SK-N-SH (cell line): ENCODE results near the gene EMILIN2.

ENCODE experiments used
- CTCF ChIP-seq: fragments of 200-600 bp; sonication (generic); IDR thresholded peaks from 2 replicates; pipeline ENCODE4 v1.6.1; 2017; ENCODE audit warnings: antibody characterized with exemption, mild to moderate bottlenecking, moderate library complexity
- EP300 ChIP-seq, 2 experiments: IDR thresholded peaks; 2 replicates each; pipeline versions ENCODE4 v1.4.0 to v1.6.1; 2012; ENCODE audit warnings: borderline replicate concordance in 1 of 2, low read depth in 1 of 2, low read length in 1 of 2
- EZH2phosphoT487 ChIP-seq: fragments of 200-600 bp; sonication (generic); IDR thresholded peaks from 2 replicates; pipeline ENCODE4 v1.6.1; 2017; ENCODE audit warnings: low read depth, mixed run types, mild to moderate bottlenecking, antibody characterized with exemption, moderate library complexity, borderline replicate concordance
- FOXM1 ChIP-seq: IDR thresholded peaks from 2 replicates; pipeline ENCODE4 v1.4.0; 2012; ENCODE audit warnings: low read depth, mild to moderate bottlenecking
- GABPA ChIP-seq: IDR thresholded peaks from 2 replicates; pipeline ENCODE4 v1.4.0; 2012; ENCODE audit warnings: low read depth, mild to moderate bottlenecking
- MXI1 ChIP-seq: IDR thresholded peaks from 2 replicates; pipeline ENCODE4 v1.6.1; 2012; ENCODE audit warnings: mild to moderate bottlenecking, low read depth, low read length, improper control_type of control experiment
- NRF1 ChIP-seq: IDR thresholded peaks from 2 replicates; pipeline ENCODE4 v1.6.1; 2012; ENCODE audit warnings: low read depth, mild to moderate bottlenecking, low read length
- POLR2AphosphoS5 ChIP-seq: IDR thresholded peaks from 2 replicates; pipeline ENCODE4 v1.6.1; 2012; ENCODE audit warnings: low read depth, low read length
- RAD21 ChIP-seq: IDR thresholded peaks from 2 replicates; pipeline ENCODE4 v1.6.1; 2012; ENCODE audit warnings: mild to moderate bottlenecking, low read length
- RFX5 ChIP-seq: IDR thresholded peaks from 2 replicates; pipeline ENCODE4 v1.6.1; 2012; ENCODE audit warnings: mild to moderate bottlenecking, improper control_type of control experiment, low read length
- TAF1 ChIP-seq: IDR thresholded peaks from 2 replicates; pipeline ENCODE4 v1.6.1; 2012; ENCODE audit warnings: low read depth, mild to moderate bottlenecking, low read length, moderate library complexity, borderline replicate concordance
- TCF12 ChIP-seq: IDR thresholded peaks from 2 replicates; pipeline ENCODE4 v1.4.0; 2012
- USF2 ChIP-seq: fragments of 150-350 bp; IDR thresholded peaks from 2 replicates; pipeline ENCODE4 v1.6.1; 2017; ENCODE audit warnings: antibody characterized with exemption, low read length, low read depth, borderline replicate concordance
- YY1 ChIP-seq: IDR thresholded peaks from 2 replicates; pipeline ENCODE4 v1.4.0; 2012; ENCODE audit warnings: low read depth, mild to moderate bottlenecking

GRCh38 chr18:2823202-2823601, 23.6 kb upstream of the EMILIN2 start:
- TF ChIP-seq MXI1: no peak
- TF ChIP-seq CTCF: no peak
- TF ChIP-seq NRF1: no peak
- no peak for TF ChIP-seq POLR2AphosphoS5
- TF ChIP-seq FOXM1: no peak
- no peak for TF ChIP-seq EP300 (IDR thresholded peaks at IDR 0.05; ENCODE audit: borderline replicate concordance in 1 of 2, low read depth in 1 of 2, low read length in 1 of 2)
- no peak for TF ChIP-seq TCF12
- TF ChIP-seq EZH2phosphoT487: no peak
- TF ChIP-seq RFX5: no peak
- TF ChIP-seq GABPA: no peak
- no peak for TF ChIP-seq USF2
- no peak for TF ChIP-seq RAD21
- TF ChIP-seq YY1: no peak
- no peak for TF ChIP-seq TAF1
